SK-N-SH (cell line): Measurements from ENCODE around the gene SOX8. TPM values are rescaled to one million over a fixed set of nuclear protein-coding genes. Genes with fewer than 3 reads are reported as not detected.

Source experiments
- CTCF ChIA-PET: fragments of 300-600, 350-600 bp; formaldehyde crosslinking; extraction: SDS; loops from one replicate; lab custom pipeline; 2021; lab: Yijun Ruan, JAX
- POLR2A ChIA-PET: fragments of 350-600 bp; sonication (Branson Sonifier 250); formaldehyde crosslinking; extraction: SDS; loops from one replicate; lab custom pipeline; 2020; ENCODE audit warnings: antibody characterized with exemption, inconsistent platforms; lab: Yijun Ruan, JAX
- DNase-seq: peaks from one replicate; pipeline ENCODE4 v3.0.0; 2012
- H2AFZ ChIP-seq: fragments of 200-600 bp; sonication (generic); 2 replicates; pipeline ENCODE4 v1.8.1; 2016; ENCODE audit warnings: antibody characterized with exemption, mild to moderate bottlenecking, low read depth
- H3F3A ChIP-seq: fragments of 200-600 bp; sonication (generic); replicated peaks from 2 replicates; pipeline ENCODE3; 2016; ENCODE audit warnings: antibody characterized with exemption, mild to moderate bottlenecking; ENCODE audit not compliant: insufficient read depth
- H3K27ac ChIP-seq, 2 experiments: fragments of 200-500 bp in 1 of 2; fragments of 200-600 bp in 1 of 2; sonication (Bioruptor generic) in 1 of 2; sonication (generic), shearing (Covaris generic) in 1 of 2; 2 replicates each; pipeline versions ENCODE4 v1.5.1 to v1.6.1; 2014 to 2016; ENCODE audit warnings: low read depth in 2 of 2, inconsistent platforms in 1 of 2, low read length in 1 of 2, mild to moderate bottlenecking in 1 of 2, mixed read lengths in 1 of 2
- H3K27me3 ChIP-seq: fragments of 200-600 bp; sonication (generic), shearing (Covaris generic); 2 replicates; pipeline ENCODE4 v1.6.1; 2016; ENCODE audit warnings: mixed run types; ENCODE audit not compliant: insufficient read depth
- H3K36me3 ChIP-seq, 2 experiments: fragments of 200-500 bp in 1 of 2; fragments of 200-600 bp in 1 of 2; sonication (Bioruptor generic) in 1 of 2; sonication (generic) in 1 of 2; replicated peaks in 1 of 2; 2 replicates each; pipeline versions ENCODE3 to v1.5.1; 2014 to 2016; ENCODE audit warnings: low read length in 1 of 2, mild to moderate bottlenecking in 1 of 2; ENCODE audit not compliant: insufficient read depth in 2 of 2, control insufficient read depth in 1 of 2
- H3K4me1 ChIP-seq, 2 experiments: fragments of 200-500 bp in 1 of 2; fragments of 200-600 bp in 1 of 2; sonication (Bioruptor generic) in 1 of 2; sonication (generic), shearing (Covaris generic) in 1 of 2; 2 replicates each; pipeline versions ENCODE4 v1.5.1 to v1.6.1; 2014 to 2016; ENCODE audit warnings: low read depth in 1 of 2, low read length in 1 of 2, mixed run types in 1 of 2; ENCODE audit not compliant: insufficient read depth in 2 of 2, control insufficient read depth in 1 of 2
- H3K4me2 ChIP-seq: fragments of 200-600 bp; sonication (generic), shearing (Covaris generic); 2 replicates; pipeline ENCODE4 v1.6.1; 2017; ENCODE audit warnings: mixed run types
- H3K4me3 ChIP-seq, 2 experiments: fragments of 200-500 bp in 1 of 2; fragments of 200-600 bp in 1 of 2; sonication (Bioruptor generic) in 1 of 2; sonication (generic), shearing (Covaris generic) in 1 of 2; 2 replicates each; pipeline versions ENCODE4 v1.5.1 to v1.8.1; 2014 to 2016; ENCODE audit warnings: low read depth in 2 of 2, inconsistent platforms in 1 of 2, low read length in 1 of 2, mild to moderate bottlenecking in 1 of 2, mixed read lengths in 1 of 2, moderate library complexity in 1 of 2
- H3K79me2 ChIP-seq: fragments of 200-600 bp; sonication (generic); 2 replicates; pipeline ENCODE4 v1.8.1; 2017; ENCODE audit warnings: mild to moderate bottlenecking; ENCODE audit not compliant: insufficient read depth
- H3K9ac ChIP-seq: fragments of 200-600 bp; sonication (generic); 2 replicates; pipeline ENCODE4 v1.6.1; 2017; ENCODE audit warnings: mixed run types
- H3K9me2 ChIP-seq: fragments of 200-600 bp; sonication (generic); 2 replicates; pipeline ENCODE4 v1.6.1; 2017; ENCODE audit warnings: mixed run types
- H3K9me3 ChIP-seq: fragments of 200-600 bp; sonication (generic); 2 replicates; pipeline ENCODE4 v1.6.1; 2017; ENCODE audit warnings: mixed run types, mild to moderate bottlenecking, moderate library complexity
- H4K20me1 ChIP-seq: fragments of 200-600 bp; sonication (generic); 2 replicates; pipeline ENCODE4 v1.6.1; 2017; ENCODE audit warnings: mild to moderate bottlenecking, mixed run types; ENCODE audit not compliant: insufficient read depth
- CHD2 ChIP-seq: fragments of 150-350 bp; IDR thresholded peaks from 2 replicates; pipeline ENCODE4 v1.6.1; 2018; ENCODE audit warnings: low read length; ENCODE audit not compliant: partially characterized antibody
- CTCF ChIP-seq: fragments of 200-600 bp; sonication (generic); IDR thresholded peaks from 2 replicates; pipeline ENCODE4 v1.6.1; 2017; ENCODE audit warnings: antibody characterized with exemption, mild to moderate bottlenecking, moderate library complexity
- EP300 ChIP-seq, 2 experiments: IDR thresholded peaks; 2 replicates each; pipeline versions ENCODE4 v1.4.0 to v1.6.1; 2012; ENCODE audit warnings: borderline replicate concordance in 1 of 2, low read depth in 1 of 2, low read length in 1 of 2
- EZH2phosphoT487 ChIP-seq: fragments of 200-600 bp; sonication (generic); IDR thresholded peaks from 2 replicates; pipeline ENCODE4 v1.6.1; 2017; ENCODE audit warnings: low read depth, mixed run types, mild to moderate bottlenecking, antibody characterized with exemption, moderate library complexity, borderline replicate concordance
- FOXM1 ChIP-seq: IDR thresholded peaks from 2 replicates; pipeline ENCODE4 v1.4.0; 2012; ENCODE audit warnings: low read depth, mild to moderate bottlenecking
- IRF3 ChIP-seq: fragments of 150-350 bp; IDR thresholded peaks from 2 replicates; pipeline ENCODE4 v1.6.1; 2016; ENCODE audit warnings: mild to moderate bottlenecking, low read depth, low read length
- JUND ChIP-seq: IDR thresholded peaks from 2 replicates; pipeline ENCODE4 v1.4.0; 2012
- RFX5 ChIP-seq: IDR thresholded peaks from 2 replicates; pipeline ENCODE4 v1.6.1; 2012; ENCODE audit warnings: mild to moderate bottlenecking, improper control_type of control experiment, low read length
- RXRA ChIP-seq: IDR thresholded peaks from 2 replicates; pipeline ENCODE4 v1.4.0; 2012; ENCODE audit warnings: low read depth, mild to moderate bottlenecking, borderline replicate concordance
- SIN3A ChIP-seq: IDR thresholded peaks from 2 replicates; pipeline ENCODE4 v1.6.1; 2012; ENCODE audit warnings: low read depth, mild to moderate bottlenecking, low read length, moderate library complexity, borderline replicate concordance
- WGBS: methylation state at CpG from one replicate; pipeline ENCODE4 v1.1.6; 2017; ENCODE audit warnings: low lambda C conversion rate; 5-methylcytosine and 5-hydroxymethylcytosine counted together
- polyA plus RNA-seq, 3 experiments: library from polyadenylated mRNA; depleted of rRNA; stranded (reverse); fragments of >200 nt; gene quantifications; 2 replicates each; pipeline ENCODE4 v1.2.3, GENCODE V29; 2012
- TF ChIP-seq, protein P1 (sequence below): IDR thresholded peaks from 2 replicates; pipeline ENCODE4 v1.4.0; 2012; ENCODE audit warnings: low read depth, borderline replicate concordance
- TF ChIP-seq, protein P2 (sequence below): fragments of 150-350 bp; IDR thresholded peaks from 2 replicates; pipeline ENCODE4 v1.6.1; 2017; ENCODE audit warnings: antibody characterized with exemption, low read length, low read depth, borderline replicate concordance
- TF ChIP-seq, protein P3 (sequence below): IDR thresholded peaks from 2 replicates; pipeline ENCODE4 v1.4.0; 2012; ENCODE audit warnings: low read depth

The SOX8 gene
- polyA plus RNA-seq, 1 of the 3 experiments (the other 2 are of a cell fraction): not detected

- no peak for DNase-seq
- peaks cover 25% of the 10 kb centered on the region for H4K20me1 ChIP-seq
- no peak overlapping the region for H3K4me3 ChIP-seq
- no peak overlapping the region for H3K27ac ChIP-seq
- TF ChIP-seq EZH2phosphoT487 (no peak), RXRA (no peak), EP300 (IDR thresholded peaks at IDR 0.05; ENCODE audit: borderline replicate concordance in 1 of 2, low read depth in 1 of 2, low read length in 1 of 2) (no peak), CTCF (no peak), CHD2 (no peak), FOXM1 (no peak), SIN3A (no peak), IRF3 (no peak), JUND (no peak), RFX5 (no peak)
- TF ChIP-seq, protein P1, sequence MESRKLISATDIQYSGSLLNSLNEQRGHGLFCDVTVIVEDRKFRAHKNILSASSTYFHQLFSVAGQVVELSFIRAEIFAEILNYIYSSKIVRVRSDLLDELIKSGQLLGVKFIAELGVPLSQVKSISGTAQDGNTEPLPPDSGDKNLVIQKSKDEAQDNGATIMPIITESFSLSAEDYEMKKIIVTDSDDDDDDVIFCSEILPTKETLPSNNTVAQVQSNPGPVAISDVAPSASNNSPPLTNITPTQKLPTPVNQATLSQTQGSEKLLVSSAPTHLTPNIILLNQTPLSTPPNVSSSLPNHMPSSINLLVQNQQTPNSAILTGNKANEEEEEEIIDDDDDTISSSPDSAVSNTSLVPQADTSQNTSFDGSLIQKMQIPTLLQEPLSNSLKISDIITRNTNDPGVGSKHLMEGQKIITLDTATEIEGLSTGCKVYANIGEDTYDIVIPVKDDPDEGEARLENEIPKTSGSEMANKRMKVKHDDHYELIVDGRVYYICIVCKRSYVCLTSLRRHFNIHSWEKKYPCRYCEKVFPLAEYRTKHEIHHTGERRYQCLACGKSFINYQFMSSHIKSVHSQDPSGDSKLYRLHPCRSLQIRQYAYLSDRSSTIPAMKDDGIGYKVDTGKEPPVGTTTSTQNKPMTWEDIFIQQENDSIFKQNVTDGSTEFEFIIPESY: no peak
- TF ChIP-seq, protein P2, sequence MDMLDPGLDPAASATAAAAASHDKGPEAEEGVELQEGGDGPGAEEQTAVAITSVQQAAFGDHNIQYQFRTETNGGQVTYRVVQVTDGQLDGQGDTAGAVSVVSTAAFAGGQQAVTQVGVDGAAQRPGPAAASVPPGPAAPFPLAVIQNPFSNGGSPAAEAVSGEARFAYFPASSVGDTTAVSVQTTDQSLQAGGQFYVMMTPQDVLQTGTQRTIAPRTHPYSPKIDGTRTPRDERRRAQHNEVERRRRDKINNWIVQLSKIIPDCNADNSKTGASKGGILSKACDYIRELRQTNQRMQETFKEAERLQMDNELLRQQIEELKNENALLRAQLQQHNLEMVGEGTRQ: no peak
- TF ChIP-seq, protein P3, sequence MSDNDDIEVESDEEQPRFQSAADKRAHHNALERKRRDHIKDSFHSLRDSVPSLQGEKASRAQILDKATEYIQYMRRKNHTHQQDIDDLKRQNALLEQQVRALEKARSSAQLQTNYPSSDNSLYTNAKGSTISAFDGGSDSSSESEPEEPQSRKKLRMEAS: no peak
- 0 out of 4 replicates have a peak, but pooled peaks cover 0 to 3% of the 10 kb centered on the region in 2 experiments for H3K4me1 ChIP-seq
- ChIA-PET CTCF (no interaction called here), POLR2A (interaction anchor here (0.6 kb wide), 1 partner anchor 273 kb away, joined by 3 read pairs; no protein-coding TSS in a partner anchor)
- 56% methylated on average over 26 of the region's 41 CpGs for WGBS
- no peaks in the 10 kb centered on the region for H3K36me3 ChIP-seq
- H2AFZ ChIP-seq: no peak overlapping the region
- peaks cover 73% of the 10 kb centered on the region for H3K27me3 ChIP-seq
- H3K9me3 ChIP-seq: no peaks in the 10 kb centered on the region
- H3K9me2 ChIP-seq: no peaks in the 10 kb centered on the region
- H3K4me2 ChIP-seq: peak overlapping the region; percentile 79
- H3K9ac ChIP-seq: no peak overlapping the region
- H3K79me2 ChIP-seq: no peaks in the 10 kb centered on the region
- H3F3A ChIP-seq: no peaks in the 10 kb centered on the region
These were observed 22.1 kb downstream of the SOX8 start for GRCh38 chr16:1003391-1004347.
